ENCODE data around the gene SCD5.
A peak's percentile ranks its signal among the peaks of the same experiment; 100 is the strongest.

SCD5 gene

DNA sequence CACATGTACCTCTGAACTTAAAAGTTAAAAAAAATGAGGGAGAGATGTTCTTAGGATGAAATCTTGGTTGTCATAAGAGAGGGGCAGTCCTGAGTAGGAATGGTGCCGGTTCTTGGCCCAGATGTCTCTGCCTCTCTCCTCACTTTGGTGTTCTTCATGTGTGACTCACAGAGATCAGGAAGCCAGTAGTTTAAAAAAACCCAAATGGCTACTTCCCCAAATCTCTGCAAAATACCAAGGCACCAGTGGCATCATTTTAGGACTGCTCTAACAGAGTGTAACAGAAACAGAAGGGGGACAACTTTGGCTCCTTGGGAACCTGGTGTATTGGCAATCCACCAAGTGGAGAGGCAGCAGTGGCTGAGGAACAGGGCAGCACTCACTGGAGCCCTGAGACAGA, 116.8 kb downstream of the SCD5 start:
- DNase-seq: no peak

DNA sequence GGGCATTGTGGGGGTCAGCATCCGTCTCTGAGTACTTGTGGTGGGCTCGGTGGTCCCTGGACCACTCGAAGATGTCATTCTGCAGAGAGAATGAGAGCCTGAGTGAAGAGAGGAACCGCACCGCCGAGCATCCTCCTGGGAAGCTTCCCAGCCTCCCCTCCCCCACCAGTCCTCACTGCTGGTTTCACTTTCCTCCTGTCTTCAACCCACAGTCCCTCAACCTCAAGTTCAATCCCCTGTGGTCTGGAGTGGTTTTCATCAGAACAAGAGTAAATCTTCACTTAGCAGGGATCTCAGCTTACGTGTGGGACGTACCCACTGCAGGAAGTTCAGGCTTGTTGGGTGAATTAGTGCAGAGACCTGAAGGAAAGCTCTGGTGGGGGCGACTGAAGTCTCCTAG, 117.8 kb downstream of the SCD5 start:
- DNase-seq: no peak

GRCh38 chr4:82679531-82679930, 119.1 kb downstream of the SCD5 start:
- DNase-seq: no peak

- DNase-seq: no peak
Observed at GRCh38 chr4:82678051-82678450, 120.5 kb downstream of the SCD5 start.

DNA sequence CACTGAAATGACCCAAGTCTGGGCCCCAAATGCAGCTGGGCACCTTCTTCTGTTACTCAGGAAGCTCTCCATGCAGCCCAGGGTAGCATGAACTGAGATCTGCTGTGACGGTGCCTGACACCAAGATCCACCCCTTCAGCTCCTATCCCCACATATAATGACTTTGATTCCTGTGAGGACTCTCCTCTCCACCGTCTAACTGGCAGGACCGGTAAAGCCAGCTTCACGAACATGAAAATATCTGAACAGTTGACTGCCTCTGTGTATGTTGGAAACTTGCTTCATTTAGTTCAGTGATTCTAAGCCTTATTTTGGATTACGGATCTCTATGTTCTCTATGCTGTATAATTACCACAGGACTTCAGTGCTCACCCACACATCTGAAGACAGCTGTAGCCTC, 121.3 kb downstream of the SCD5 start:
- DNase-seq: no peak

GRCh38 chr4:82667761-82668480, 130.7 kb downstream of the SCD5 start:
- no peak for DNase-seq

GRCh38 chr4:82666970-82667665, 131.5 kb downstream of the SCD5 start:
- no peak for DNase-seq

- DNase-seq: peak; percentile 59
Observed at GRCh38 chr4:82661181-82661992, 137.2 kb downstream of the SCD5 start.

DNA sequence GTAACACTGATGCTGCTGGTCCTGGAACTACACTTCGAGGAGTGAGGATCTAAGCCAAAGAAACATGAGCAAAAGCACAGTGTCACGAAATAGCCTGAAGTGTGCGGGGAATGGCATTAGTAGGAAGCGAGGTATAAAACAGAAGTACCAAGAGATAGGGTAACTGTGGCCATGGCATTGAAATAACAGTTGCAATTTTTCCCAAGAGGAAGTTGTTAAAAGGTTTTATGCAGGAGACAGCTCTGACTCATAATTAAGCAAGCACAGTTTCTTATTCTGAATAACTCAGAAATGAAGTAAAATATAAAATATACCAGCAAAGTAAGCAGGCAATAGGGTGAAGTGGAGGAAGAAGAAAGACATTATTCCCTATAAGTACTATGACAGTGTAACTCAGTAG, 146.5 kb downstream of the SCD5 start:
- no peak for DNase-seq

- no peak for DNase-seq
Observed at GRCh38 chr4:82650868-82651267, 147.7 kb downstream of the SCD5 start.

- DNase-seq: no peak
Observed at GRCh38 chr4:82648356-82648755, 150.2 kb downstream of the SCD5 start.

DNA sequence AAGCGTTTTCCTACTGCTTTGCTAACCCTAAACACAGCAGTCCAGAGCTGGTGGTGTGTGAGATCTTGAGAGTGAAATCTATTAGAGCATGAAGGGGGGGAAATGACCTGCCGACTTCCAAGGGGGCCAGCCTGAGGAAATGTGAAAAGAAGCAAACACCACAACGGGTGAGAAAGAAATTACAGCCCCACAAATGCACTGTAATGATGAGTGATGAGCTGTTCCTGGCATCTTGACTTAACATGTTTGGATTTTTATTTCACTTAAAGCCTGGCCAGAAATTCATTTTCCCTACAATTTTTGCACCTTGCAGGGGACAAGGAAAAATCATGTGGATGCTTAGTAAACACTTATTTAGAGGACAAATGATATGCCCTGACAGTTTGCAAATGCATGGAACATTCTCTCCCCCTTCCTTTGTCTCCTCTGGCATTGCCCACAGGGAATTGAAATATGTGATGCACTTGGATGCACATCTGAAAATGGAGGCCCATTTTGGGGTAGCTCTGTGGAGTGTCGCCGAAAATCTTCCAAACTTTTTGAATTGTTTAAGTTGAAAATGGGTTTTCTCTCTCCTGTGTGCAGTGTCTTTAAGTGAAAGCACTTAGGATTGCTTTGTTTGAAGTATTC, 152.5 kb downstream of the SCD5 start:
- no peak for DNase-seq

- no peak for DNase-seq
Observed at GRCh38 chr4:82644734-82645126, 153.9 kb downstream of the SCD5 start.

DNA sequence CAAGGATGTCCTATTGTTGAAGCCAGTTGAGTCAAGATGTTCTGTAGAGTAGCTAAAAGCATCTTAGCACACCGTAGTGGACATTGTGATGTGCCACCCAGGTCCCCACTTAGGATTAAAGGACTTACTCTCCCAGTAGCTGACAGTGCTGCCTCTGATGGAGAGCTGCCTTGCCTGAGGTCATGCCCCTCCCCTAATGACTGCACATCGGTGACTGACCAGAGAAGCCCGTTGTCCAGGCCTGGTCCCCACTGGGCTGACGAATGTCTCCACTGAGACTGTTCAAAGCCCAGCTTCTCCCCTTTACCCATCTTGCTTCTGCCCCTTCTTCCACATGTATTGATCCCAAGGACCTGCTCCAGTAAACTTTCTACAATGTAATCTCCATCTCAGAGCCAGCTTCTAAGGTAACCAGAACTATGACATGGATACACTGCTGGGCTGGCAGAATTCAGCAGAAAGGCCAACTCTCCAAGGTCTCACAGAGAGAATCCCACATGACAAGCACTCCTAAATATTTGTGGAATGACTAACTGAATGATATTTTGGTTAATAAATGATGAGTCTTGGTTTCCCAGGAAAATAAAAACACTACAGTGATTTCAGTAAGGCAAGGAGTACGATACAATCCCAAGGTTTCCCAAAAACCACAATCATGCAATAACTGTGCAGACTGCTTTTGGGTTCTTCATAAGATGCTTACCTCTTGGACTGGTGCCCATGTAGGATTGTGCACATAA, 154.4 kb downstream of the SCD5 start:
- DNase-seq: no peak

DNA sequence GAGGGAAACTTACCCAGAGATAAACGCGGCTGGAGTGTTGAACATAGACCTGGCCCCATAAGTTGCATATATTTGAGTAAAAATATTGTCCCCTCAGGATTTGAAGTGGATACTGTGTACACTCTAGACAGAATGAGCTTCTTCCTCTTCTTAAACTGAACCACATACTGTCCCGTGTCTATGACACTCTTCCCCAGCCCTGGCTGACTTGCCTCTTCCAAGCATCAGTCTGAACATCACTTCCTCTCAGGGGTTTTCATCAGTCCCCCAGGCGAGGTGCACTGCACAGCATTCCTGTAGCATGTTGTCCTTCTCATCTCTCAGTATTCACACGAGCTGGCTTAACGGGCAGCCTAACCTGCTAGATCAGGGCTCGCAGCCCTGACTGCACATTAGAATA, 156.3 kb downstream of the SCD5 start:
- no peak for DNase-seq

GRCh38 chr4:82640540-82640939, 158.1 kb downstream of the SCD5 start:
- DNase-seq: no peak

DNA sequence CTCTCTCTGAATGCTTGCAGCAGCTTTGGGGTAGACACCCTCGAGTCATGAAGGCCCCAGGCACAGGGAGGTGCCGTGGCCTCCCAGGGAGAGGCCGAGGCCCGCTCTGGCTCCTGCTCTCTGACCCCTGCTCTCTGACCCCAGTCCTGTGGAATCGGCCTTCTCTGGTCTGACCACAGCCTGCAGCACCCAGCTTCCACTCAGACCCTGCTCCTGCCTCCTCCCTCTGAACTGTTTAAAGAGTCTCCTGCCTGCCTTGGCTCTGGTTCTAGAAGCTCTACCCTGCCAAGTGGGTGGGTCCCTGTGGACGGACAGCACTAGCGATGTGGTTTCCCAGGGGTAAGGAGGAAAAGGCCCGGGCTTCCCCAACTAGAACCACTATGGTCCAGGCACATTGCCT, 158.6 kb downstream of the SCD5 start:
- no peak for DNase-seq

- DNase-seq: no peak
Observed at GRCh38 chr4:82638479-82638878, 160.1 kb downstream of the SCD5 start.

DNA sequence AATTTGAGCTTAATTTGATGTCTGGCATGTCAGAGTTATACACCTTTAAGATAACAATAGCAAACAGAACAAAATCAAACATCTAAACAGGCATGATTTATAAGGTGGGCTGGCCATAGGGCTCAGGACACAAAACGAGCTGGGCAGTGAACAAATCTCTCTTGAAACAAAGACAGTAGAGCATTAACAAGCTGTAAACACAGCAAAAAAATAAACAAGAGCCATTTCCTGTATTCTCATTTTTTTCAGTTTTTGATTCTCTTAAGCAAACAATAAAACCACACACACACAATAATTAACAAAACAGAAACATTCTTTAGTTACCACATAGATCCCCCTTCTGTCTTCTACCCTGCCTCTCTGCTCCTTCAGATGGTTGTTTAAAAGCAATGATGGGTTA, 168.5 kb downstream of the SCD5 start:
- DNase-seq: peak; percentile 13

DNA sequence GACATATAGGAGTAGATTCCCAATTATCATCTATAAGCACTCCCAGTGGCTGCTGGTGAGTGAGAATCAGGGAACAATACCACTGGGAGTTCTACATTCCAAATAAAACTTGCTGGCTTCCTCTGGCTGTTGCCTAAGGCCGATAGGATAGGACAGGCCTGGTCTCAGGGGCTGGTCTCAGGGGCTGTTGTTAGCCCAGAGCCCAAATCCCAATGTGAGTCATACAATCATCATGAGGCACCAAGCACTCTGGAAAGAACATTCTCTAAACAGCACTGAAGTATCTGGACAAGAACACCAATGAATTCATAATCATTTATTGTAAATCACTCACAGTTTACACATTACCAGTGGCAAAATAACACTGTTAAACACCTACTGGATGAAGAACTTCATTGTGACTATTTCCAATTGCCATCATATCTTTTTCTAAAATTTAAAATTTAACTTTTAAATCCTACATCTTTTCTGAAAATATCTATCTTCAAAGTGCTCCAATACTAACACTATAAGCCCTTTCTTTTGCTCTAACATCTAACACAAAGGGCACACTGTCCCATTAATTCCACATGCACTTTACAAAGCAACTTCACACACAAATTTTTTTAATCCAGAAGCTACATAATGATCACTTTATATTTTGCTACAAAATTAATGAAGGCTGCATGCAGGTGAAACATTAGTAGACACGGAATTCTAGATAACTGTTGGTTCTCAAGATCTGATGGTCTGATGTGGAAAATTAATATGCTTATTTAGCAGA, 169.2 kb downstream of the SCD5 start:
- no peak for DNase-seq

GRCh38 chr4:82626251-82626868, 172.2 kb downstream of the SCD5 start:
- no peak for DNase-seq
